Breast epithelium (tissue), 4 donors: Measurements from ENCODE around the gene TMEM250. TPM values are rescaled to one million over a fixed set of nuclear protein-coding genes. Genes with fewer than 3 reads are reported as not detected.

Experiments
- DNase-seq, 2 donors: peaks; one replicate each; pipeline ENCODE4 v3.0.0-alpha.2; 2019; ENCODE audit warnings: low spot score in 2 of 2
- H3K27ac ChIP-seq, 2 donors: fragments of 200-600 bp; sonication (generic) in 1 of 2; one replicate each; pipeline ENCODE4 v1.5.1; 2016 to 2019; ENCODE audit warnings: mild to moderate bottlenecking in 1 of 2
- H3K27me3 ChIP-seq, 2 donors: fragments of 200-600 bp; sonication (generic) in 1 of 2; one replicate each; pipeline versions ENCODE4 v1.5.1 to v1.6.0; 2017 to 2019; ENCODE audit warnings: control low read depth in 1 of 2, mild to moderate bottlenecking in 1 of 2
- H3K36me3 ChIP-seq: fragments of 200-600 bp; one replicate; pipeline ENCODE4 v1.5.1; 2019
- H3K4me1 ChIP-seq, 2 donors: fragments of 200-600 bp; sonication (generic); one replicate each; pipeline ENCODE4 v1.5.1; 2016 to 2019; ENCODE audit warnings: control low read depth in 1 of 2
- H3K4me3 ChIP-seq, 3 donors: fragments of 200-600 bp; sonication (generic); 1 replicate in 2 of 3; 2 replicates in 1 of 3; pipeline ENCODE4 v1.5.1; 2016 to 2019; ENCODE audit warnings: mild to moderate bottlenecking in 3 of 3, moderate library complexity in 2 of 3
- H3K9me3 ChIP-seq, 2 donors: fragments of 200-600 bp; sonication (generic) in 1 of 2; one replicate each; pipeline ENCODE4 v1.5.1; 2016 to 2019; ENCODE audit warnings: control low read depth in 1 of 2
- CTCF ChIP-seq, 3 donors: fragments of 450-650 bp; IDR thresholded peaks; one replicate each; pipeline ENCODE4 v1.5.1; 2016 to 2017; ENCODE audit warnings: antibody characterized with exemption in 3 of 3, mild to moderate bottlenecking in 3 of 3, moderate library complexity in 3 of 3
- POLR2A ChIP-seq: fragments of 450-650 bp; IDR thresholded peaks from one replicate; pipeline ENCODE4 v1.6.1; 2016; ENCODE audit warnings: antibody characterized with exemption, mild to moderate bottlenecking, moderate library complexity
- POLR2AphosphoS5 ChIP-seq, 3 donors: sonication (generic); formaldehyde crosslinking; IDR thresholded peaks; one replicate each; pipeline ENCODE4 v1.6.1; 2017; ENCODE audit warnings: antibody characterized with exemption in 3 of 3
- intact Hi-C: fragments of 100-400 bp; cut with DNase I; formaldehyde crosslinking; loops from one replicate; pipeline ENCODE4 v1.15.1; 2023; ENCODE audit warnings: low total_unique reads
- total RNA-seq, 3 donors: library from RNA; depleted of rRNA; stranded (reverse); fragments of >200 nt; gene quantifications; one replicate each; pipeline ENCODE4 v1.1.0, GENCODE V29; 2016

The TMEM250 gene
- total RNA-seq, 3 donors from 2014 or later, result 24.9 to 29.5 (median 26.1) TPM

GRCh38 chr9:136082496-136083361 lies 35.9 kb downstream of the TMEM250 start:
- Histone ChIP-seq H3K27ac (no peak overlapping the region), H3K27me3 (no peaks in the 10 kb centered on the region), H3K4me1 (peaks cover 10 to 15% of the 10 kb centered on the region in 2 donors), H3K36me3 (no peaks in the 10 kb centered on the region), H3K9me3 (no peaks in the 10 kb centered on the region), H3K4me3 (no peak overlapping the region)
- DNase-seq, result no peak
- intact Hi-C loops, result no loop called here
- TF ChIP-seq POLR2AphosphoS5 (IDR thresholded peaks at IDR 0.05), result no peak
- TF ChIP-seq POLR2A, result no peak
- TF ChIP-seq CTCF (IDR thresholded peaks at IDR 0.05), result no peak

GRCh38 chr9:136081826-136082495 lies 36.7 kb downstream of the TMEM250 start:
- peak overlapping the region in 1 of 3 donors; percentile 35 for H3K4me3 ChIP-seq

GRCh38 chr9:136081113-136081825 lies 37.4 kb downstream of the TMEM250 start:
- Histone ChIP-seq H3K36me3 (no peaks in the 10 kb centered on the region), H3K4me3 (peak overlapping the region in 1 of 3 donors; percentile 35), H3K9me3 (no peaks in the 10 kb centered on the region), H3K27ac (peak overlapping the region in 1 of 2 donors; percentile 48), H3K4me1 (peaks cover 10 to 15% of the 10 kb centered on the region in 2 donors), H3K27me3 (no peaks in the 10 kb centered on the region)
- TF ChIP-seq POLR2A (no peak), POLR2AphosphoS5 (IDR thresholded peaks at IDR 0.05) (no peak), CTCF (IDR thresholded peaks at IDR 0.05) (no peak)
- DNase-seq, result no peak
- intact Hi-C loops, result no loop called here

More at GRCh38 chr9:136081826-136082495, 36.7 kb downstream of the TMEM250 start:
- peaks cover 10 to 15% of the 10 kb centered on the region in 2 donors for H3K4me1 ChIP-seq
- no peaks in the 10 kb centered on the region for H3K27me3 ChIP-seq
- intact Hi-C loops, result no loop called here
- H3K9me3 ChIP-seq, result no peaks in the 10 kb centered on the region
- TF ChIP-seq POLR2AphosphoS5 (IDR thresholded peaks at IDR 0.05) (no peak), CTCF (IDR thresholded peaks at IDR 0.05) (no peak), POLR2A (no peak)
- DNase-seq, result no peak
- H3K36me3 ChIP-seq, result no peaks in the 10 kb centered on the region
- H3K27ac ChIP-seq, result peak overlapping the region in 1 of 2 donors; percentile 48

- DNase-seq, result no peak
- H3K4me3 ChIP-seq, result no peak overlapping the region
- peak overlapping the region in 1 of 2 donors; percentile 48 for H3K27ac ChIP-seq
- no peaks in the 10 kb centered on the region for H3K27me3 ChIP-seq
- H3K36me3 ChIP-seq, result no peaks in the 10 kb centered on the region
- no peaks in the 10 kb centered on the region for H3K9me3 ChIP-seq
- TF ChIP-seq POLR2A, result no peak
- no peak for TF ChIP-seq CTCF (IDR thresholded peaks at IDR 0.05)
- no peak for TF ChIP-seq POLR2AphosphoS5 (IDR thresholded peaks at IDR 0.05)
- H3K4me1 ChIP-seq, result peaks cover 10 to 15% of the 10 kb centered on the region in 2 donors
- intact Hi-C loops, result no loop called here
Observed at GRCh38 chr9:136080716-136081112, 38.0 kb downstream of the TMEM250 start.
